Progenitor cell of endocrine pancreas (in vitro differentiated cells): Measurements from ENCODE around the gene OGDHL. TPM values are rescaled to one million over a fixed set of nuclear protein-coding genes. Genes with fewer than 3 reads are reported as not detected.

Experiments
- DNase-seq: peaks from one replicate; pipeline ENCODE4 v3.0.0; 2021; ENCODE audit warnings: low spot score; ENCODE audit not compliant: unreplicated experiment
- H3K27ac Mint-ChIP-seq: 2 replicates; pipeline ENCODE4 v1.8.0; 2021; ENCODE audit warnings: mild to moderate bottlenecking, moderate library complexity, mixed read lengths
- H3K27me3 Mint-ChIP-seq: 2 replicates; pipeline ENCODE4 v1.8.0; 2021; ENCODE audit warnings: mixed read lengths
- H3K36me3 Mint-ChIP-seq: 2 replicates; pipeline ENCODE4 v1.8.0; 2022; ENCODE audit warnings: mixed read lengths; ENCODE audit not compliant: insufficient read depth
- H3K4me1 Mint-ChIP-seq: 2 replicates; pipeline ENCODE4 v1.8.0; 2021; ENCODE audit warnings: low read depth, mixed read lengths
- H3K4me3 Mint-ChIP-seq: 2 replicates; pipeline ENCODE4 v1.8.0; 2021; ENCODE audit warnings: low read depth, mild to moderate bottlenecking, moderate library complexity, mixed read lengths
- H3K9me3 Mint-ChIP-seq: 2 replicates; pipeline ENCODE4 v1.8.0; 2021; ENCODE audit warnings: low read depth, mixed read lengths
- CTCF ChIP-seq: fragments of 200-600 bp; sonication (generic); IDR thresholded peaks from one replicate; pipeline ENCODE4 v1.5.0; 2021; ENCODE audit warnings: antibody characterized with exemption, mild to moderate bottlenecking; ENCODE audit not compliant: unreplicated experiment
- total RNA-seq: library from RNA; stranded (reverse); gene quantifications from 2 replicates; pipeline ENCODE4 v1.2.1, GENCODE V29; 2021

Gene OGDHL
- total RNA-seq, 1 donor from 2014 or later = 9.1 TPM

DNA sequence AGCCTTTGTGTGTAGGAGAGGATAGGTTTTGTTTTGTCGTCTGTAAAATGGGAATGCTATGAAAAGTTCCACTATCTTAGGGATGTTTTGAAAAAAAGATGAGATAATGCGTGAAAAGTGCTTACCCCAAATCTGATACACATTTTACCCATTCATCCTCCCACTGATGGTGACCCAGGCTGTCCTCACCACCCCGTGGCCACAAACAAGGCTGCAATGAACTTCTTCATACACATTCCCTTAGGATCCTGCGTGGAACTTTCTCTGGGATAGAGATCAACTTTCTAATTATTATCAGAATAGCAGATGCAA, 399 bp upstream of the OGDHL start:
- Mint-ChIP-seq H3K4me1 (no peaks in the 10 kb centered on the region), H3K27ac (no peak overlapping the region), H3K36me3 (no peaks in the 10 kb centered on the region), H3K4me3 (peak overlapping the region; percentile 67), H3K27me3 (peaks cover 31% of the 10 kb centered on the region), H3K9me3 (peaks cover 10% of the 10 kb centered on the region)
- DNase-seq = no peak
- no peak for TF ChIP-seq CTCF

DNA sequence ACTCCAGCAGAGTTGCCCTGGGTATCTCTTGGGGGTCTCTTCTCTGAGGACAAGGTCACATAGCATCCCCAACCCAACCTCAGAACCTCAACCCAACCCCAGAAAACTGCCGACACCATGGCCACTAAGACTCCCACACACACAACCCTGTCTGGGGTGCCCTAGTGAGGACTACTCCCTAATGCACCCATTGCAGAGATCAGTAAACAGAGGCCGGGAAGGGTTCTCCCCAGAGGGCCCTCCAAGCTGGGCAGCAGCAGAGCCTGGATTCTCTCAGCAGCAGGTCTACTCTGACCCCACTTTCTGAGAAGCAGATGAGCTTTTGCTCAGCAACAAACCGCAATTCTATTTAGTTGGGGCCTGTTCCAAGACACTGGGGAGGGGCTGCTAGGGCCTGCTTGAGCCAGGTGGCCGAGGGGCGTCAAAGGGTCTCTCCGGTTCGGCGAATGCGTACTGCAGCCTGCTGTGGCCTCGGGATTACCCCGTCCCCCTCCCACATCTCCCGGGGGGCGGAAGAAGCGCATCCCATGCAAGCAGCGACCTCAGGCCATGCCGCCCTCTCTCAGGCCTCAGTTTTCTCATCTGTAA, 828 bp downstream of the OGDHL start:
- no peaks in the 10 kb centered on the region for H3K4me1 Mint-ChIP-seq
- H3K4me3 Mint-ChIP-seq = peak overlapping the region; percentile 67
- no peak overlapping the region for H3K27ac Mint-ChIP-seq
- H3K27me3 Mint-ChIP-seq = peaks cover 20% of the 10 kb centered on the region
- no peak for DNase-seq
- H3K36me3 Mint-ChIP-seq = no peaks in the 10 kb centered on the region
- H3K9me3 Mint-ChIP-seq = peaks cover 1% of the 10 kb centered on the region
- no peak for TF ChIP-seq CTCF

DNA sequence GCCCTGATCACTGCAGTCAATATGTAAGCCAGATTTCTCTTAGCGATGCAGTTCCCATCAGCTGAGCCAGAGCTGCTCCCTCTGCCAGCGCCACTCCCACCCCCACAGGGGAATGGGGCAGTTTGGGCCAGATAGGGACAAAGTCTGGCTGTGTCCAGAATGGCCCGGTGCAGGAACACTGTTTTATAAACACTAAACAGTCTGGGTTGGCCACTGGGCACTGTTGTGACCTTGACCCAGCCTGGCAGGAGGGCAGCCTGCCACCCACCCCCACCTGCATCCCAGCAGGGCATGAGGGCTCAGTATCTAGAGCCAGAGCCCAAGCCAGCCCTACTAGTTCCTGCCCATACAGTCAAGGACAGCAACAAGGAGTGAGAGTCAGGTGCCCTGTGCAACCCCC, 1.3 kb downstream of the OGDHL start:
- H3K9me3 Mint-ChIP-seq = no peaks in the 10 kb centered on the region
- H3K4me1 Mint-ChIP-seq = no peaks in the 10 kb centered on the region
- H3K36me3 Mint-ChIP-seq = no peaks in the 10 kb centered on the region
- H3K27me3 Mint-ChIP-seq = peaks cover 19% of the 10 kb centered on the region
- no peak for DNase-seq
- H3K27ac Mint-ChIP-seq = no peak overlapping the region
- TF ChIP-seq CTCF = no peak
- H3K4me3 Mint-ChIP-seq = peak overlapping the region; percentile 67

DNA sequence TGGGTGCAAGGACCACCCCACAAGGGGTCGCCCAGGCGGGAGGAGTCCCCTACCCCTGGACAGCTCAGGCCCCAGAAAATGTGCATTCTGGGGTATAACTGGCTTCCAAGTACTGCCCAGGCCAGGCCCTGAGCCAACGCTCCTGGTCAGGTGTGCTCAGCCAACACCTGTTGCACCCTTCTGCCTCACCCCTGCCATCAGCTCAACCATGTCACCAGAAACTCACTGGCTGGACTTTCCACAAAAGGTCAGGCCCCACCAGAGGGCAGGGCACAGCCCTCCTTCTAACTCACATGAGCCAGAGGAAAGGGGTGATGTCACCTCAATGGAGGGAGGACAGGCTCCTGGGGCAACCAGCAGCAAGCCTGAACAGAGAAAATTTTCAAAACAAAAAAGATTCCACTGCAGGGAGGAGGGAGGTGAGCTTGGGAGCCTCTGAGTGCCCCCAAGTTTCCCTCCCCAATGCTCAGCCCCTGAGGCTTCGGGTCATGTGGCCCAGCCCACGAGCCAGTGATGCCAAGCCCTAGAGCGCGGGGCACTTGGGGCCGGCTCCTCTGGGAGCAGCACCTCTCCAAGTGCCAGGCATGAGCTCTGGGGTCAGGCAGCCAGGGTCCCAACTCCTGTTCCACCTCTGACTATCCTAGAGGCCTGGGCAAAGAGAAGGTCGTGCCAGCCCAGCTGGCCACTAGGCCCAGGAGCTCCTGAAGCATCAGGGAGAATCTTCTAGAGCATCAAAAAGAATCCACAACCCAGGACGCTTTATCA, 2.2 kb downstream of the OGDHL start:
- Mint-ChIP-seq H3K4me3 (peak overlapping the region; percentile 14), H3K36me3 (no peaks in the 10 kb centered on the region), H3K27me3 (peaks cover 19% of the 10 kb centered on the region), H3K9me3 (no peaks in the 10 kb centered on the region), H3K4me1 (no peaks in the 10 kb centered on the region), H3K27ac (no peak overlapping the region)
- DNase-seq = no peak
- TF ChIP-seq CTCF = no peak

GRCh38 chr10:49758249-49758930, 3.7 kb downstream of the OGDHL start:
- DNase-seq = no peak

More at GRCh38 chr10:49758249-49758930, 3.7 kb downstream of the OGDHL start:
- Mint-ChIP-seq H3K36me3 (peaks cover 1% of the 10 kb centered on the region), H3K4me1 (no peaks in the 10 kb centered on the region), H3K27me3 (peaks cover 11% of the 10 kb centered on the region), H3K4me3 (no peak overlapping the region), H3K27ac (no peak overlapping the region), H3K9me3 (no peaks in the 10 kb centered on the region)
- TF ChIP-seq CTCF = no peak
